Thyroid gland (tissue), 4 donors: Measurements from ENCODE around the gene ENOX1.

ENCODE experiments used
- CTCF ChIP-seq, 6 experiments: fragments of 200-600 bp in 3 of 6; fragments of 450-650 bp in 3 of 6; sonication (generic) in 3 of 6; IDR thresholded peaks; one replicate each; pipeline ENCODE4 v1.5.1; 2016 to 2019; ENCODE audit warnings: antibody characterized with exemption in 6 of 6, mild to moderate bottlenecking in 2 of 6, inconsistent platforms in 1 of 6, moderate library complexity in 1 of 6
- POLR2A ChIP-seq, 2 donors: fragments of 450-650 bp; IDR thresholded peaks; one replicate each; pipeline ENCODE4 v1.6.1; 2017; ENCODE audit warnings: antibody characterized with exemption in 2 of 2, mild to moderate bottlenecking in 2 of 2, moderate library complexity in 1 of 2

GRCh38 chr13:43434191-43434590 is 352.6 kb downstream of the ENOX1 start:
- TF ChIP-seq CTCF (IDR thresholded peaks at IDR 0.05) (no peak), POLR2A (IDR thresholded peaks at IDR 0.05) (no peak)
